GM19463 (cell line): ENCODE data around the gene CLEC18A.
"Not testable (repeated sequence)": the region's sequence is repeated elsewhere in the genome, so short reads cannot be mapped to it uniquely, and the experiment has no call there.

Source experiments
- ATAC-seq: cut with Tn5 transposase; IDR thresholded peaks from one replicate; pipeline ENCODE4 v1.9.1; 2021; ENCODE audit warnings: mild to moderate bottlenecking, moderate library complexity; ENCODE audit not compliant: unreplicated experiment

The CLEC18A gene

DNA sequence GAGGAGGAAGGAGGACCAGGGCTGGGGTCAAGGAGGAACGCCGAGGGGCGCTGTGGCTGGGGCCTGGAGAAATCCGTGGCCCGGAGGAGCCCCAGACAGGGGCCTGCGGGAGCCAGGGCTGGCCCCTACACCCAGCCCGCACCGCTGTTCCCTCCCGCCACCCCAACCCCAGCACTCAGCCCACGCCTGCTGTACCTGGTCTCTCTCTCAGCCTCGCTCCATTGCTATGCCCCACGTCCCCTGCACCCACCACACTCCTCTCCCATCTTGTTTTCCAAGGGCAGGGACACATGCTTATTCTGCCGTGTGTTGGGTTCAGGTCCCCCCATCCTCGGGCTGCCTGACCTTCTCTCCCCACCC, 518 bp downstream of the CLEC18A start:
- not testable (repeated sequence) for ATAC-seq

DNA sequence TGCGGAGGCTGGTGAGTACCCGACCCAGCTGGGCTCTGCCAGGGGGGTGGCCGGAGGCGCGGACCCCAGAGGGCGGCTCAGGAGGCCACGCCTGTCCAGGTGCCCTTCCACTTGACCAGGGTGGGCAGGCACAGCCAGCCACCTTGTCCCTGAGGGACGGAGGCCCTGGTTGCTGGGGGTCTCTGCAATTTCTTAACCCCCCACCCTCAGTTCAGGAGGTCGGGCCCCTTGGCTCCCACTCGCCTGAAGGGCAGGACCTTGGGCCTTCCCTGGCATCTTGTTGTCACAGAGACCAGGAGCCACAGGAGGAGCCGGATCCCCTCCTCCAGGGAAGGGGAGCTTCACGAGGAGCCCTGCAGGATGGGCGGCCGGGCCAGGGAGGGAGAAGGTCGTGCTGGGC, 982 bp downstream of the CLEC18A start:
- ATAC-seq: not testable (repeated sequence)

DNA sequence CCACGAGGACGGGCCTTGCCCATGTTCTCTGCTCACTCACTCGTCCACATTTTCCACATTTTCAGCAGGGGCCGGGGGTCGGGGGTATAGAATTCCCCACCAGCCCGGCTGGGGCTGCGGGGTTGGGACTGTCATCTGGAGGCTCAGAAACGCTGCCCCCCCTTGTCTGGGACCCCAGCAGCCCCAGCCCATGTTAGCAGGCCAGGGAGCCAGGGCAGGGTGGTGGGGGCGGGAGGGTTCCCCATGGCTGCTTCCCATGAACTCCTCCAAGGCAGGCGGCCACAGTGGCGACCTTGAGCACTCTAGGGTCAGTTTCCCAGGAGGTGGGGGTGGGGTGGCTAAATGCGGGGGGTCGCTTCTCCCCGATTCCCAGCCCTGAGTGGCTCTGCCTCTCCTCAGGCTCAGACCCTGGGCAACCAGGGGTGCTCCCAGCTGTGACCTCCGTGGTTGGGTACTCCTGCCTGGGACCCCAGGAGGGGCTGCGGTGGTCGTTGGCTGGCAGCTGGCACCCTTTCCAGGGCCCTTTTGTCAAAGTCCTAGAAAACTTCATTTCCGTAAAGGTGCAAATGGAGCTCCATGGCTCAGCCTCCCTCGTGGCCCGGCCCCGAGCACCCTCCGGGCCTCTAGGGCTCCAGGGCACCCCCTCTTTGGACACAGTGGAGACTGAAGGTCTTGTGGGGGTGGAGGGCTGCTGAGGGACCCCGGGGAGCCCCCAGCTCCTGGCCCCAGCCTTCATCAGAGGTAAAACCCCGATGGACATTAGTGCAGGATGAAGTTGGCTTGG, 1.6 kb downstream of the CLEC18A start:
- not testable (repeated sequence) for ATAC-seq

DNA sequence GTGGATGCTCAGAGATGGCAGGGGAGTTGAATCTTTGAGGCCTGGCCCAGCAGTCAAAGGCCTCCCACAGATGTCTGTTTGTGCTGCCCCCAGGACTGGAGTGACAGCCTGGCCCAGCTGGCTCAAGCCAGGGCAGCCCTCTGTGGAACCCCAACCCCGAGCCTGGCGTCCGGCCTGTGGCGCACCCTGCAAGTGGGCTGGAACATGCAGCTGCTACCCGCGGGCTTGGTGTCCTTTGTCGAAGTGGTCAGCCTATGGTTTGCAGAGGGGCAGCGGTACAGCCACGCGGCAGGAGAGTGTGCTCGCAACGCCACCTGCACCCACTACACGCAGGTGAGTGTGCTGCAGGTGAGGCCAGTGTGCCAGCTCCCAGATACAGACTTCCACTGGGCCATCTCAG, 3.1 kb downstream of the CLEC18A start:
- not testable (repeated sequence) for ATAC-seq

DNA sequence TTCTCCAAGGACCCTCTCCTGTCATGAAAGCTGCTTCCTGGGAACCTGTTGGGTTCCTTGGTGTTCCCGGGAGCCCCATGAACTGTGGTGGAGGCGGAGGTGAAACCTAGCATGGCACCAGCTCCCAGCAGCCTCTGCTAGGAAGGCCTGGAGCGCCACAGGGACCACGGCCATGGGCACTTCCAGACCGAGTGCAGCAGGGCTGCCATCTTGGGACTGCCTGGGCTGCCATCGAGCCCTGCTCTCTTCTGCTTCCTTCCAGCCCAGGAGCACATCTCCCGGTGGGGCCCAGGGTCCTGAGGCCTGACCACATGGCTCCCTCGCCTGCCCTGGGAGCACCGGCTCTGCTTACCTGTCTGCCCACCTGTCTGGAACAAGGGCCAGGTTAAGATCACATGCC, 12.2 kb downstream of the CLEC18A start:
- not testable (repeated sequence) for ATAC-seq

DNA sequence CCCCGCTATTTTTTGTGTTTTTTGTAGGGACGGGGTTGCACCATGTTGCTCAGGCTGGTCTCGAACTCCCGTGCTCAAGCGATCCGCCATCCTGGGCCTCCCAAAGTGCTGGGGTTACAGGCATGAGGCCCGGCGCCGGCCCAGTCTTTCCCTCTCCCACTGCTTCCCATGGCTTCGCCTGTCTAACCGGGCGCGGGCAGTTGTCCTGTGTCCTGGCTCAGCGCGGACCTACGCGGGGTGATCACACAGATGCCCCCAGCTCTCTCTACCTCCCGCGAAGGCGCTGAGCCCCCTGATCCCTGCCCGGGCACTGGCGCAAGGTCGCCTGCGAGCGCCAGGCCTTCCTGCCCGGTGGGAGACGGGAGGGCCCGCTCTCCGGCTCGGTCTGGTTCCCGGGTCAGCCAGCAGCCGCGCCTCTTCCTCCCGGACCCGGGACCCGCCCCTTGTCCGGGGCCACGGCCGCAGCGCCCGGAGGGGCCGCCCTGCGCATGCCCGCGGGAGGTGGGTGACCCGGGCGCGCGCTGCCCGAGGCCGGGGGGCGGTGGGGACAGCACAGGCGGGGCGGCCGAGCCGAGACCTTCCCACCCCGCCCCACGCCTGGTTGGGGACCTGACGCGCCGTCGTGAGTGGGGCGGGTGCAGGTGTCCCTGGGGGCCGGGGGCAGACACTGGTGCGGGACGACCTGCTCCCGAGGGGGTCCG, 14.0 kb downstream of the CLEC18A start:
- ATAC-seq: not testable (repeated sequence)

DNA sequence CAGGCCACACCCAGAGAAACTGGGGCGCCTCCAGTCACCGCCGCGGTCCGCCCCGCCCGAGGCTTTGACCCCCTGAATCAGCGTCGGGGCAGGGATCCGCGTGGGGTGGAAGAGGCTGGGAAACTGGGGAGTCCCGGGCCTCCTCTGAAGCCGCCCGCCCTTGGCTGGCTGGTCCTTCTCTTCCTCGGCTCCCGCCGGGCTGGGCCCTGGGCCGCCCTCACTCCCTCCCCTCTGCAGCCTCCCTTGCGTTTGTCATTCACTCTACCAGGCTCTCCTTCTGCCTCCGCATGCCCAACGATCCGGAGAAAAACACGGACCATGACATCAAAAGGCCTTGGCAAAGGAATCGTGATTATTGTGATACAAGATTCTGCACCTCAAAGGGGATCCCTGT, 14.5 kb downstream of the CLEC18A start:
- not testable (repeated sequence) for ATAC-seq

DNA sequence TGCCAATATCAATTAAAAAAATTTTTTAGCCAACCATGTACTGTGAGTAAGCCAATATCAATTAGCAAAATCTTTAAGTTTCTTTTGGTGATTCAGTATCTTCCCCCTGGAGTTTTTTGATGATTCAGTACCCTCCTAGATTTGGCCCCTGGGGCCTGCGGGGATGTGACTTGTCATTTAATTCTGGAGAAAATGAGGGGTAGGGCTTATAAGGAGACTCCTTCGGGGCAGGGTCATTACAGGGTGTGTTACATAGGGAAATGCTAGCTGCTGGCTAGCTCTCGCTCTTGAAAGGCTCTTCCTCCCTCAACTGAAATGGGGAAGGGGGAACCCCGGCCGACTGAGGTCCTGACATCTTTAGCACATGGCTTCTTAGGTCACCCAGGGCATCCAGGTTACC, 16.6 kb downstream of the CLEC18A start:
- not testable (repeated sequence) for ATAC-seq

DNA sequence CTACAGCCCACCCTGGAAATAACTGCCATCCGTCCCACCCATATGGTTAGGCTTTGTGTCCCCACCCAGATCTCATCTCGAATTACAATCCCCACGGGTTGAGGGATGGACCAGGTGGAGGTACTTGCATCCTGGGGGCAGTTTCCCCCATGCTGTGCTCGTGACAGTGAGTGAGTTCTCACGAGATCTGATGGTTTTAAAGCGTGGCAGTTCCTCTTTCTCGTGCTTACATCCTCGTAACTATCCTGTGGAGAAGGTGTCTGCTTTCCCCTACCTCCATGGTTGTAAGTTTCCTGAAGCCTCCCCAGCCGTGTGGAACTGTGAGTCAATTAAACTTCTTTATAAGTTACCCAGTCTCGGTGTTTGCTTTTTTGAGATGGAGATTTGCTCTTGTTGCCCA, 17.0 kb downstream of the CLEC18A start:
- not testable (repeated sequence) for ATAC-seq

DNA sequence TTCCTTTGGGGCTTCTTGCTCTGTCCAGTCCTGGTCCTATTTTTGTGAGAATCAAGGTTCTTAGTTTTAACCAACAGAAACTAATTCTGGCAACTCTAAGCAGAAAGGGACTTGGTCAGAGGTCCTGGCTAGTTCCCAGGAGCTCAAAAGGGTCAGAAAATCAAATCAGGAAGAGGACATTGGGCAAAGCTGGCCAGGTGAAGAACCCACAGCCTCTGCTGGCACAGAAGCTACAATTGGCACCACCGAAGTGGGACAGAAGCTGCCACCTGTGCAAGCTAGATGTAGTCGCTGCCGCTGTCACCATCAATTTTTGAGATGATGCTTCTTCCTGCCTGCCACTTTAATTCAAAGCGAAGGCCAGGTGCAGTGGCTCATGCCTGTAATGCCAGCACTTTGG, 18.5 kb downstream of the CLEC18A start:
- ATAC-seq: not testable (repeated sequence)

DNA sequence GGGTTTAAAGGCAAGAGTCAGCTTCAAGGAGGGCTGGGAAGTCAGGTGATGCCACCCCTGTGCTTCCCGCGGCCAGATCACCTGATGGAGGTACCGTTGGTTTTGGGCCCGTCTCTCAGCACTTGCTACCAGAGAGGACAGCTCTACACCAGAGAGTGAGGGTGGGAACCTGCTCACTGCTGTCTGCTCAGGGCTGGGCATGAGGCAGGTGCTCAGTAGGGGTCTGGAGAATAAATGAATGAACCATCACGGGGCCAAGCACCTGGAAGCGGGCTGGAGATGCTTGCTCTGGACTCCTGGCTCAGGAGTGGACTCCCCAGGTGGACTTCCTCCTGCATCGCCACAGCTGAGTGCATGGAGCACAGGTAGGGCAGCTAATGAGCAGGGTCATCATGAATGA, 21.0 kb downstream of the CLEC18A start:
- ATAC-seq: not testable (repeated sequence)

DNA sequence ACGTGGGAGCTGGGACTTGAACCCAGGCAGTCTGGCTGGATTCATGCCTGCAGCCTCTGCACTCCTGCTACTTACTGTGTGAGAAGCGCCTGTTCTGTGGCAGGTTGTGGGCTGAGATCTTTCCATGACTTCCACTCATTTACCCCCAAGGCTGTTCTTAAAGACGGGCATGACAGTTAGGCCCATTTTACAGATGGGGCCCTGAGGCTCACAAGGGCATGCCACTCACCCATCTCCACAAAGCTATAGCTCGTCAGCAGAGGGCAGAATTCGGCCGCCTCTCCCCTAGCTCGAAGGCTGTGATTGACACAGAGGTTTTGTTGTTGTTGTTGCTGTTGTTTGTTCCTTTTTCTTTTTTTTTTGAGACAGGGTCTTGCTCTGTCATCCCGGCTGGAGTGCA, 21.8 kb downstream of the CLEC18A start:
- not testable (repeated sequence) for ATAC-seq

DNA sequence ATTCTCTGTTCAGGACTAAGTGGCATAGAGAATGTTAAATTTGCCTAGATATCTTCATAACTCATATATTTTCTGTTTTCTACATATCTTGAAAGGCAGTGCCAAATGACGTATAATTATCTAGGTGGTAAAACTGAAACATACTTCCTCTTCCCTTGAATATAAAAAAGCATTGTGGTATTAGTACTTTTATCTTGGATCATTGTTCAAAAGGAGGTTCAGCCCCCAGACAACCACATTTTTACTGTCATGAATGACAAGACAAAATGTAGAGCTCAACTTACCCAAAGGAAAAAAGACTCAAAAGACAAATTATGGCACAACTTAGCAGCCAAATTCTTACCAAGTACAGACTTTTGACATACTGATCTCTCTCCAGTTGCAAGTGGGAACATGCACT, 34.1 kb downstream of the CLEC18A start:
- not testable (repeated sequence) for ATAC-seq

DNA sequence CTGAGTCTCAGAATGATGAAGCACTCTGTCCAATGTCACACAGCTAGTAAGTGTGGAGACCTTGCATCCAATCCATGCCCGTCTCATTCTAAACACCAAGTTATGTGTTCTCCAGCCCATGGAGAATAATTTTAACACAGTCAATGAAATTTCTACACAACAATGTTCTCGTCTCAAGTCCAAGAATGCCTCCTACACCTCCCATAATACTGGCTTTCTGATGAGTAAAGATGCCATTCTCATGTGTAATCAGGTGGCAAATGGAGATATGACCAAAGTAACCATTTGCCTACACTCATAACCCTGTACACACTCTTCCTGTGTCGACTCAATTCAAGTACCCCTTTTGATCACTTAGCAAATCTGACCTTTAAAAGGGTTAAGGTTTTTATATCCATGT, 46.8 kb downstream of the CLEC18A start:
- not testable (repeated sequence) for ATAC-seq

DNA sequence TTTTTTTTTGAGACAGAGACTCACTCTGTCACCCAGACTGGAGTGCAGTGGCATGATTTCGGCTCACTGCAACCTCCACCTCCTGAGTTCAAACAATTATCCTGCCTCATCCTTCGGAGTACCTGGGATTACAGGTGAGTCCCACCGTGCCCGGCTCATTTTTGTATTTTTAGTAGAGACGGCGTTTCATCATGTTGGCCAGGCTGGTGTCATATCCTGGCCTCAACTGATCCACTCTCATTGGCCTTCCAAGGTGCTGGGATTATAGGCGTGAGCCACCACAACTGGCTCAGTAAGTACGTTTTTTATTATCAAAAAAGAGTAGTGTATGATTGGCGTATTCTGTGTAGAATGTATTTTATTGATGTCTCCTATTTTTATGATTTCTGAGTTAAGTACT, 48.7 kb downstream of the CLEC18A start:
- not testable (repeated sequence) for ATAC-seq

DNA sequence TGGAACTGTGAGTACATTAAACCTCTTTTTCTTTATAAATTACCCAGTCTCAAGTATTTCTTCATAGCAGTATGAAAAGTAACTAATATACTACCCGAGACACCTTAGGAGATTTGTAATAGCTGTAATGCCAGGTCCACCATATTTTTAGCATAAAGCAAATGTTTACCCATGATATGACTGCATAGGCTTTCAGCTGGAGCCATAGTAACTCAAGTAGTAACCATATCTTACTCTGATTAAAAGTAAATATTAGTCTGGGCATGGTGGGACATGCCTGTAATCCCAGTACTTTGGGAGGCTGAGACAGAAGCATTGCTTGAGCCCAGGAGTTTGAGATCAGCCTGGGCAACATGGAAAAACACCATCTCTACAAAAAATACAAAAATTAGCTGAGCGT, 52.4 kb downstream of the CLEC18A start:
- not testable (repeated sequence) for ATAC-seq

DNA sequence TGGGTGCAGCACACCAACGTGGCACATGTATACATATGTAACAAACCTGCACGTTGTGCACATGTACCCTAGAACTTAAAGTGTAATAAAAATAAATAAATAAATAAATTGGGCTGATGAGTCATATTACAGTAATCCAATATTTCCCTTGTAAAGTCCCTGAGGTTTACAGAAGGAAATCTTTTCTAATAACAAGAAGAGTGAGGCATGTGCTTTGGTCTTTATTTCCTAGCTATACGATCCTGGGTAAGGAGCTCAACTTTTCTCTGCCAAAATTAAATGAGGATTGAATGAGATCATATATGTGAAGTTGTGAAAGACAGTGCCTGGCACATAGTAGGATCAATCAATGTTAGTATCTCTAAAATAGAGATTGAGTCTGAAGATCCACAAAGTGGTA, 57.5 kb downstream of the CLEC18A start:
- ATAC-seq: not testable (repeated sequence)

DNA sequence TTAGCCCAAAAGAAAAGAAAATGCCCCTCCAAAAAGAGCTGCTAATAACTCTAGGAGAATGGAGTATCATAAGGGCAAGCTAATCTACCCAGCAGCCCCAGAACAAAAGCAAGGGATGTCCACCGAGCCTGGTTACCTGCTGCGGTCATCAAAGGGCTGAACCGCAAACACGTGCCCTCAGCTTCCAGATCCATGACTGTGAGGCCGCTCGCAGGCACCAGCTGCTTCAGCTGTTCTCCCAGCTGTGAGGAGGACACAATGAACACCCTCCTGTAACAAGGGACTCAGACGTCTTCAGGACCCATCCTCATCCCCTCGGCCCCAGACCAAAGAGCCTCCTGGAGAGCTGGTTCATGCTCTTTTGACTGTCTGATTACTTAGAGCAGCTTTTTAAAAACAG, 59.5 kb downstream of the CLEC18A start:
- ATAC-seq: not testable (repeated sequence)

DNA sequence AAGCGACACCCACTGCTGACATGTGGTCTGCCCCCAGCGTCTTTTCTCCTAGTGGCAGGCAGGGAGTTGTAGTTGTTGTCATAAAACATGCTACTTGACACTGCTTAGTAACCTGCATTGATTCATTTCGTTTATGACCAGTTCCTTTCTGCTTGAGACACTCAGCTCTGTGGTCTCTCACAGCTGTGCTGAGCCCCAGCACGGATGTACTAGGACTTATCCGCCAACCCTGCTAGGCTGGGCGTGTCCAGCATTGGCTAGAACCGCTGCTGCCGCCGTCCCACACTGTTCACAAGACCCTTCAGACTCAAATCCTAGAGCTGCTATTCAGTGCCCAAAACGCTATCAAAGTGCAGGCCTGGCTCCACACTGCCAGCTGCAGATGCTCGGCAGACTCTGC, 60.0 kb downstream of the CLEC18A start:
- not testable (repeated sequence) for ATAC-seq

DNA sequence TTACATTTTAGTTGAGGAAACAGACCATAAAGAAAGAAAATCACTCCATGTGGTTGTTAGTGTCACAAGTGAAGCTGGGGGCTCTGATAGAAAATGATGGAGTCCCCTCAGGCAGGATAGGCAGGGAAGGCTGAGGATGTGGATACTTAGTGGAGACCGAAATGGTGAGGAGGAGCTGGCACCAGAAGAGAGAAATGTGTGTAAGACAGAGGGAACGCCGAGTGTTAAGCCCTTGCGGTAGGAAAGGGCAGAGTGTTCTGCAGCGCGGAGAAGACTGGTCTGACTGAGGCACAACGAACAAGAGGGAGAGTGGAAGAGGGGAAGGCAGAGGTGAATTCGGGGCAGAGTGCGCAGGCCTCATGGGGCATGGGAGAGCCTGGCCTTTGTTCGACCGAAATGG, 61.2 kb downstream of the CLEC18A start:
- ATAC-seq: not testable (repeated sequence)

DNA sequence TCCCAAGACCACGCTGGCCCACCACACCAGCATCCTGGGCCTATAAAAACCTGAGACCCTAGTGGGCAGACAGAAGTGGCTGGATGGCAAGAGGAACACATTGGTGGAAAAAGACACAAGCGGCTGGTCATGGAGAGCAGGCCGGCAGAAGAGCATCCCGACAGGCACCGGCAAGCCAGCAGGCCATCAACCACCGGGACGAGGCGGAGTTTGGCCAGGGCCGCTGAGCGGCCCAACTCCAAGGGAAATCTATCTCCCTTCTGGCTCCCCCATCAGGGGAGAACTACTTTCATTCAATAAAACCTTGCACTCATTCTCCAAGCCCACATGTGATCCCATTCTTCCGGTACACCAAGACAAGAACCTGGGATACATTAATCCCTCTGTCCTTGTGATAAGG, 61.8 kb downstream of the CLEC18A start:
- not testable (repeated sequence) for ATAC-seq
